Ectodermal cell (in vitro differentiated cells): ENCODE measurements around the gene ZSCAN18.

Experiments used
- H3K27ac ChIP-seq: 2 replicates; pipeline ENCODE4 v1.7.0; 2013; ENCODE audit warnings: mild to moderate bottlenecking, low read depth, low read length; ENCODE audit not compliant: insufficient read depth, poor library complexity, severe bottlenecking
- H3K27me3 ChIP-seq: 2 replicates; pipeline ENCODE4 v1.7.0; 2013; ENCODE audit warnings: mild to moderate bottlenecking, low read length; ENCODE audit not compliant: insufficient read depth, control insufficient read depth, poor library complexity, severe bottlenecking
- H3K36me3 ChIP-seq: one replicate; pipeline ENCODE4 v1.7.0; 2013; ENCODE audit warnings: low read length; ENCODE audit not compliant: control insufficient read depth, insufficient read depth
- H3K4me1 ChIP-seq: one replicate; pipeline ENCODE4 v1.7.0; 2013; ENCODE audit warnings: low read length; ENCODE audit not compliant: control insufficient read depth, insufficient read depth
- H3K4me3 ChIP-seq: 2 replicates; pipeline ENCODE4 v1.7.0; 2013; ENCODE audit warnings: low read depth, low read length, control low read depth; ENCODE audit not compliant: insufficient read depth
- H3K9me3 ChIP-seq: 2 replicates; pipeline ENCODE4 v1.7.0; 2013; ENCODE audit warnings: mild to moderate bottlenecking, low read length, moderate library complexity; ENCODE audit not compliant: control insufficient read depth
- WGBS, 2 experiments: methylation state at CpG; one replicate each; pipeline ENCODE4 v1.1.7; 2013; ENCODE audit warnings: missing lambda C conversion rate in 2 of 2; 5-methylcytosine and 5-hydroxymethylcytosine counted together

The ZSCAN18 gene

DNA sequence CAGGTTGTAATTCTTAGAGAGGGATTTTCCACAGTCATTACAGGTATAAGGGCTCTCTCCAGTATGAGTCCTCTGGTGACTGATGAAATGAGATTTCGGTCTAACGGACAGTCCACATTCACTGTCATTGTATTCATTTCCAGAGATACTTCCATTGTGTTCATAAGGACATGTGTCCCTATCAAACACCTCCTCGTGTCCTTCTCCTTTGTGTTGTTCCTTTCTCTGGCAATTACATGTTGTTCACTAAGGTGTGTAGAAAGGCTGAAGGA, 10.5 kb upstream of the ZSCAN18 start:
- Histone ChIP-seq H3K4me3 (no peak overlapping the region), H3K9me3 (peaks cover 5% of the 10 kb centered on the region), H3K36me3 (no peaks in the 10 kb centered on the region), H3K27me3 (no peaks in the 10 kb centered on the region), H3K4me1 (no peaks in the 10 kb centered on the region), H3K27ac (no peak overlapping the region)
- 72 to 78% methylated on average over 3 of the region's 3 CpGs for WGBS, 2 experiments

DNA sequence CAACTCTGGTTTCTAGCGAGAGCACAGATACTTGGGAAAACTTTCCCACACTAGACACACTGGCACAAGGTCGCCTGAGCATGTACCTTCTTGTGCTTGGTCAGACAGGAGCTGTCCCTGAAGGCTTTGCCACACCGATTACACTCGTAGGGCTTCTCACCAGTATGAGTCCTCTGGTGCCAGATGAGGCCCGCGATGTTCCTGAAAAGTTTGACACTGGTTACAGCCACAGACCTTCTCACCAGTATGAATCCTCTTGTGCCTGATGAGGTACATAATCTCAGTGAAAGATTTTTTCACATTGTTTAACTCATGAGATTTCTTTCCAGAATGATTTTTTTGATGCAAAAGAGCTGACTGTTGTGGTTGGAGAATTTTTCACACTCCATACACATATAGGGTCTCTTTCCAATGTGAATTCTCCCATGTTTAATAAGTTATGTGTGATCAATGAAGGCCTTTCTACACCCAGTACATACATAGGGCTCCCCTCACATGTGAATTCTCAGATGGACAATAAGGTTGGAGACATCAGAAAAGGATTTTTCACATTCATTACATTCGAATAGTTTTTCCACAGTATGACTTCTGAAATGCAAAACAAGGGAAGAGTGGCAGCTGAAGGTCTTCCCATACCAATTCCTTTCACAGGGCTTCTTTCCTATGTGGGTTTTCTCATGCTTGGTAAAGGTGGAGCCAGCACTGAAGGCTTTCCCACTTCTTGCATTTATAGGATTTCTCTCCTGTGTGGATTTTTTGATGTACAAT, 9.9 kb upstream of the ZSCAN18 start:
- Histone ChIP-seq H3K27ac (no peak overlapping the region), H3K4me1 (no peaks in the 10 kb centered on the region), H3K27me3 (no peaks in the 10 kb centered on the region), H3K9me3 (peaks cover 5% of the 10 kb centered on the region), H3K4me3 (no peak overlapping the region), H3K36me3 (no peaks in the 10 kb centered on the region)
- 66 to 71% methylated on average over 7 of the region's 7 CpGs for WGBS, 2 experiments

DNA sequence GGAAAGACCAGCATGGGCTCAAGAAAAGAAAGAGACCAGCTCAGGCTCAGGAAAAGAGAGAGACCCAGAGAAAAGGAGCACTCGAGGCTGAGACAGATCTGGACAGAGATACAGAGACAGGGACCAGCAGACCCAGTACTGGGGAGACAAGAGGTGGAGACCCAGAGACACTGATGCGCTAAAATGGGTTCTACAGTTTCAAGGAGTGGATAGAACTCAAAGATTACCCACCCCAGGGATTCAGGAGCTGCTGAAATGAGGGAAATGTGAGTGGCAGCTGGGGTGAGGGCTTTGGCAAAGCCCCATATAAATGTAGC, 609 bp upstream of the ZSCAN18 start:
- Histone ChIP-seq H3K27ac (peak overlapping the region; percentile 99), H3K36me3 (peaks cover 5% of the 10 kb centered on the region), H3K9me3 (no peaks in the 10 kb centered on the region), H3K27me3 (no peaks in the 10 kb centered on the region), H3K4me3 (peak overlapping the region; percentile 10), H3K4me1 (no peaks in the 10 kb centered on the region)
- WGBS, 2 experiments = 44% methylated on average over 2 of the region's 2 CpGs

DNA sequence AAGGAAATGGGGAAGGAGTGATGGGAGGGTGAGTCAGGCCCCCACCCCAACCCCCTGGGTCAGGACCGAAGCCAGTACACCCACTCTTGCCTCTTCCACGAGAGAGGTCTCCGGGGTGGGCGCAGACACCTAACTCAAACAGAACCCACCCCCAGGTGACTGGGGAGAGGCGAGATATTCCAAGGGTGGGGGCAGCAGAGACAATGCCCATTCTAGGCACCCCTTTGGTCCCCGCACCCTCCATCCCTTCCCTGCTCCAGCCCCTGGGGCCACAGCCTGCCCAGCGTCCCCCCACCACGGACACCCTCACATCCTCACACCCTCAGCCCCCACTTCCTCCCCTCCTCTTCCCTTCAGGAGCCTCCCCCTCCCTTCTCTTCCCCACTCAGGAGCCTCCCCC, 682 bp downstream of the ZSCAN18 start:
- H3K4me3 ChIP-seq = peak overlapping the region; percentile 76
- WGBS, 2 experiments = 63 to 66% methylated on average over 8 of the region's 8 CpGs
- no peaks in the 10 kb centered on the region for H3K4me1 ChIP-seq
- H3K36me3 ChIP-seq = peaks cover 5% of the 10 kb centered on the region
- peak overlapping the region; percentile 99 for H3K27ac ChIP-seq
- H3K9me3 ChIP-seq = no peaks in the 10 kb centered on the region
- no peaks in the 10 kb centered on the region for H3K27me3 ChIP-seq

DNA sequence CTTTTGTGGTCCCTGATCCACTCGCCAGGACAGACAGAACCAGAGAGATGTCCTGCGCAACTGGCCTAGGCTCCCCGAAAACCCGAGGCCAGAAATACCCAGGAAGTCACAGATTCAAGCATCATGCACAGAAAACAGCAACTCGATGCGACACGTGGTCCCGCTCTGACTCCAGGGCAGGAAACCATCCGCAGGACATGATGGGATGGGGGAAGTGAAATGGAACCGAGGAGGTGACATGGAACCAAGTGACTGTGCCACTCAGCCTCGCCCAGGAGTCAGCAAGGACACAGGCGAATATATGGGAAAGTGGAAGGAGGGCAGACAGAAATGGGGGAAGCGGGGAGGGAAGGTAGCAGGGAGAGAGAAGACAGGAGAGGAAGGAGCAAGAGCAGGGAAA, 1.1 kb downstream of the ZSCAN18 start:
- H3K4me3 ChIP-seq = peak overlapping the region; percentile 76
- no peaks in the 10 kb centered on the region for H3K9me3 ChIP-seq
- 89 to 90% methylated on average over 13 of the region's 13 CpGs for WGBS, 2 experiments

DNA sequence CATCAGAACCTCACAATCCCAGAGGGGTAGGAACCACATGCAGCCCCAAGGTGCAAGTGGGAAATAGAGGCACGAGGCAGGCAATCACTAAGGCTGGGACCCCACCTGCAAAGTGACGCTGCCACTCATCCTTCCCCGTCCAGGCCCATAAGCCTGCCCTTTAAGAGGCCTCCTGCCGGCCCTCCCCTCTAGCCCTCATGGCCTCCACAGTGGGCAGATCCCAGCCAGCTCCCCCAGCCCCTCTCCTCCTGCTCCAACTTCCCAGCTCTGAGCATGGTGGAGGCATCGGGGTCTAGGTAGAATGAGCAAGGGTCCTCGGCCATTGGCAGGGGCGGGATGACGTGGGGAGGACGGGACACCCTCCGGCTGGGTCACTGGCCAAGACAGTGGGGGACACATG, 2.7 kb downstream of the ZSCAN18 start:
- H3K9me3 ChIP-seq = no peaks in the 10 kb centered on the region
- 94 to 96% methylated on average over 10 of the region's 10 CpGs for WGBS, 2 experiments

More for the DNA sequence above, 1.1 kb downstream of the ZSCAN18 start:
- H3K27ac ChIP-seq = no peak overlapping the region
- H3K4me1 ChIP-seq = no peaks in the 10 kb centered on the region
- H3K27me3 ChIP-seq = no peaks in the 10 kb centered on the region
- peaks cover 5% of the 10 kb centered on the region for H3K36me3 ChIP-seq

DNA sequence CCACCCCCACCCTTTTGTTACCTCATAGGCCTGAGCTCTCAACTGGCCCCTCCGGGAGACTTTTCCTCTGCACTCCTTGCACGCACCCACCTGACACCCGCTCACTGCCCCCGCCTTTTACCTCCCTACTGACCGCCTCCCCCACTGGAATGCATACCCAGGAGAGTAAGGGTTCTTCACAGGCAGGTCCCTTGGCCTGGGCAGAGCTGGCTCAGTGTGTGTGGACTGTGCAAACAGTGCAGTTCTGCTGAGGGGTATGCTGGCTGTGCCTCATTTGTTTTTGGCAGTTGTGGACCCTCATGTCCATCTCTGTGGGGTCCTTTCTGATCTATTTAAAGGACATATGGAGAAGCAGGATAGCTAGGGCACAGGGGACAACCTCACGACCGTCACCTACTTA, 5.0 kb downstream of the ZSCAN18 start:
- H3K9me3 ChIP-seq = no peaks in the 10 kb centered on the region
- 89 to 96% methylated on average over 7 of the region's 7 CpGs for WGBS, 2 experiments
- H3K36me3 ChIP-seq = peaks cover 25% of the 10 kb centered on the region

More for the DNA sequence above, 2.7 kb downstream of the ZSCAN18 start:
- Histone ChIP-seq H3K27me3 (no peaks in the 10 kb centered on the region), H3K36me3 (peaks cover 9% of the 10 kb centered on the region), H3K4me3 (no peak overlapping the region), H3K4me1 (no peaks in the 10 kb centered on the region), H3K27ac (no peak overlapping the region)

DNA sequence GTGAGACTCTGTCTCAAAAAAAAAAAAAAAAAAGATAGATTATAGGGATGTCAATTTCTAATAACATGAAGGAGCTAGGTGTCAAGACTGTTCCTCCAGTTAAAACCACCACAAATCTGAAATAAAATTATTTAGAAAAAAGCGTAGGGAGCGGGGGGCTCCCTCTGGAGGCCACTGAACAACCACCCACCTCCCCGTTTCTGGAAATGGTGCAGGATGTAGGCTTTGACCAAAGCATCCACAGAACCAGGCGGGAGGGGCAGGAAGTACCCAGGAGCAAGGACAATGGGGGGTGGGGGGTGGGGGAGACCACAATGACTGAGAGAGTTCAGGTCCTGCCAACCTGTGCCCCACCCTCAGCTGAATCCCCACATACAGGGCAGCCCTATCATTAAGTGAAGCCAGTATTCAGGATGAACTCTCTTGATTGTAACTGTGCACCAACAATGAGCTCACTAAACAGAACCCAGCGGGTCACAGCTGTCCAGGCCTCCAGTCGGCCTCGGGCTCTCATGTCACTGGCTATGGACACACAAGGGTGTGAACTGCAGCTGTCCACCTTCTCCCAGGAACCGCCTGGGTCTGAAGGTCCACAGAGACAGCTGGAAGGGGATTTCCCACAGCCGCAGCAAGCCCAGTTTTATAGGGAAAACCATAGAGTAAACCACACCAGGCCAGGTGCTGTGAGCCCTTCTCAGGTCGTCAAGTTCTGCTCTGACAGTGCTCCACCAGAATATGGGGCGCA, 6.6 kb downstream of the ZSCAN18 start:
- 92 to 95% methylated on average over 9 to 11 of the region's 11 CpGs for WGBS, 2 experiments
- no peak overlapping the region for H3K4me3 ChIP-seq
- H3K27me3 ChIP-seq = no peaks in the 10 kb centered on the region
- H3K9me3 ChIP-seq = no peaks in the 10 kb centered on the region
- no peaks in the 10 kb centered on the region for H3K4me1 ChIP-seq
- H3K36me3 ChIP-seq = peaks cover 36% of the 10 kb centered on the region
- no peak overlapping the region for H3K27ac ChIP-seq

More for the DNA sequence above, 5.0 kb downstream of the ZSCAN18 start:
- Histone ChIP-seq H3K27me3 (no peaks in the 10 kb centered on the region), H3K4me3 (no peak overlapping the region), H3K27ac (no peak overlapping the region), H3K4me1 (no peaks in the 10 kb centered on the region)

DNA sequence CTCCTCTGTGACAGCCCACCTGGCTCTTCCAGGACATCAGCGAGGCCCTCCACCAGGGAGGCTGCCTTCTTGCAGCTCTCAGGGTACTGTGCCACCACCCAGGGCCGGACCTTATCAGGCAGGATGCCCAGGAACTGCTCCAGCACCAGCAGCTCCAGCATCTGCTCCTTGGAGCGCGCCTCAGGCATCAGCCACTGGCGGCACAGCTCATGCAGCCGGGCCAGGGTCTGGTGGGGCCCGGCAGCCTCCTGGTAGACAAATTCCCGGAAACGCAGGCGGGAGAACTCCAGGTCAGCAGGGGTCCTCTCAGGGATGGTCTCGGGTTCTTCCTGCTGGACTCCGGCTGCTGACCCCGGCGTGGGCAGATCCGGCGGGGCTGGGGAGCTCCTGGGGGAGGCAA, 8.2 kb downstream of the ZSCAN18 start:
- peaks cover 47% of the 10 kb centered on the region for H3K36me3 ChIP-seq
- H3K27me3 ChIP-seq = no peaks in the 10 kb centered on the region
- no peaks in the 10 kb centered on the region for H3K4me1 ChIP-seq
- H3K9me3 ChIP-seq = no peaks in the 10 kb centered on the region
- no peak overlapping the region for H3K27ac ChIP-seq
- no peak overlapping the region for H3K4me3 ChIP-seq
- WGBS, 2 experiments = 94 to 96% methylated on average over 16 of the region's 16 CpGs

DNA sequence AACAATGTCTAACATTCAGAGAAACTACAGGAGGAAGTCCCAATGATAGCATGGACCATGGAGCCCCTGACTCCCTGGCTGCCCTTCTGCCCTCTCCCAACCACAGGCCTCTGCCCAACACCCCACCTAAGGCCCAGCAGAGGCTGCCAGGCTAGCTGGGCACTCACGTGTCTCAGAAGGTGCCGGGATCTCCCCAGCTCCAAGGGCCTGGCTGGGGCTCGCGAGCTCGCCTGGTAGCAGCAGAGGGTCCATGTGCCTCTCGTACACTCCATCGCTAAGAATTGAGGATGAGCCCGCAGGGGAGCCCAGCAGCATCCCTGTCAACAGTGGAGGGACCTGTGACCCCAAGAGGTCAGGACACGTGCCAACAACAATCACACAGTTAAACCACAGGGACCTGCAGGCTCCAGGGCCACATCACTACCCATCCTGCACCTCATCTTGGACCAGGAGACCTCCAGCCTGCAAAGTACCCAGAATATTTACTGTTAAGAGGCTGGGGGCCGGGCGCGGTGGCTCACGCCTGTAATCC, 9.4 kb downstream of the ZSCAN18 start:
- Histone ChIP-seq H3K9me3 (no peaks in the 10 kb centered on the region), H3K4me1 (no peaks in the 10 kb centered on the region), H3K27ac (no peak overlapping the region), H3K27me3 (no peaks in the 10 kb centered on the region), H3K36me3 (peaks cover 57% of the 10 kb centered on the region), H3K4me3 (no peak overlapping the region)
- 89 to 98% methylated on average over 12 to 13 of the region's 13 CpGs for WGBS, 2 experiments
